ENCODE measurements around the gene NLGN1.

GRCh38 chr3:173567997-173568396 lies 170.5 kb downstream of the NLGN1 start:
- no peak for TF ChIP-seq CTCF (IDR thresholded peaks at IDR 0.05; ENCODE audit: low read depth, low read length)
- TF ChIP-seq POLR2A (IDR thresholded peaks at IDR 0.05; ENCODE audit: extremely low read depth, insufficient read length), result no peak
- TF ChIP-seq MAX (IDR thresholded peaks at IDR 0.05; ENCODE audit: low read depth, low read length), result no peak
- TF ChIP-seq MYC (IDR thresholded peaks at IDR 0.05; ENCODE audit: low read depth, low read length), result no peak

Data from NB4 (cell line).